ENCODE measurements around the gene OR2G3.

OR2G3 gene

GRCh38 chr1:247613405-247613804, 8.0 kb downstream of the OR2G3 start:
- TF ChIP-seq FOXP2 (optimal IDR thresholded peaks at IDR 0.05; ENCODE audit: borderline replicate concordance, extremely low read depth, extremely low read length, insufficient read depth) (no peak), POLR2AphosphoS5 (IDR thresholded peaks at IDR 0.05; ENCODE audit: low read depth, low read length) (no peak), TAF1 (IDR thresholded peaks at IDR 0.05; ENCODE audit: borderline replicate concordance, insufficient read depth, low read length) (no peak), REST (IDR thresholded peaks at IDR 0.05; ENCODE audit: insufficient read depth in 1 of 2, low read depth in 2 of 2, low read length in 2 of 2) (no peak), SIN3A (IDR thresholded peaks at IDR 0.05; ENCODE audit: borderline replicate concordance, insufficient read depth, low read length) (no peak)

- no peak for TF ChIP-seq REST (IDR thresholded peaks at IDR 0.05; ENCODE audit: insufficient read depth in 1 of 2, low read depth in 2 of 2, low read length in 2 of 2)
- no peak for TF ChIP-seq FOXP2 (optimal IDR thresholded peaks at IDR 0.05; ENCODE audit: borderline replicate concordance, extremely low read depth, extremely low read length, insufficient read depth)
- no peak for TF ChIP-seq SIN3A (IDR thresholded peaks at IDR 0.05; ENCODE audit: borderline replicate concordance, insufficient read depth, low read length)
- no peak for TF ChIP-seq POLR2AphosphoS5 (IDR thresholded peaks at IDR 0.05; ENCODE audit: low read depth, low read length)
- no peak for TF ChIP-seq TAF1 (IDR thresholded peaks at IDR 0.05; ENCODE audit: borderline replicate concordance, insufficient read depth, low read length)
Measured at GRCh38 chr1:247614625-247615024, 9.2 kb downstream of the OR2G3 start.

GRCh38 chr1:247627951-247628350, 22.6 kb downstream of the OR2G3 start:
- TF ChIP-seq REST (IDR thresholded peaks at IDR 0.05; ENCODE audit: insufficient read depth in 1 of 2, low read depth in 2 of 2, low read length in 2 of 2): no peak
- no peak for TF ChIP-seq TAF1 (IDR thresholded peaks at IDR 0.05; ENCODE audit: borderline replicate concordance, insufficient read depth, low read length)
- TF ChIP-seq SIN3A (IDR thresholded peaks at IDR 0.05; ENCODE audit: borderline replicate concordance, insufficient read depth, low read length): no peak
- TF ChIP-seq FOXP2 (optimal IDR thresholded peaks at IDR 0.05; ENCODE audit: borderline replicate concordance, extremely low read depth, extremely low read length, insufficient read depth): no peak
- no peak for TF ChIP-seq POLR2AphosphoS5 (IDR thresholded peaks at IDR 0.05; ENCODE audit: low read depth, low read length)

GRCh38 chr1:247638011-247638410, 32.6 kb downstream of the OR2G3 start:
- no peak for TF ChIP-seq FOXP2 (optimal IDR thresholded peaks at IDR 0.05; ENCODE audit: borderline replicate concordance, extremely low read depth, extremely low read length, insufficient read depth)
- TF ChIP-seq REST (IDR thresholded peaks at IDR 0.05; ENCODE audit: insufficient read depth in 1 of 2, low read depth in 2 of 2, low read length in 2 of 2): no peak
- TF ChIP-seq TAF1 (IDR thresholded peaks at IDR 0.05; ENCODE audit: borderline replicate concordance, insufficient read depth, low read length): no peak
- no peak for TF ChIP-seq POLR2AphosphoS5 (IDR thresholded peaks at IDR 0.05; ENCODE audit: low read depth, low read length)
- no peak for TF ChIP-seq SIN3A (IDR thresholded peaks at IDR 0.05; ENCODE audit: borderline replicate concordance, insufficient read depth, low read length)

- TF ChIP-seq FOXP2 (optimal IDR thresholded peaks at IDR 0.05; ENCODE audit: borderline replicate concordance, extremely low read depth, extremely low read length, insufficient read depth) (no peak), POLR2AphosphoS5 (IDR thresholded peaks at IDR 0.05; ENCODE audit: low read depth, low read length) (no peak), SIN3A (IDR thresholded peaks at IDR 0.05; ENCODE audit: borderline replicate concordance, insufficient read depth, low read length) (no peak), TAF1 (IDR thresholded peaks at IDR 0.05; ENCODE audit: borderline replicate concordance, insufficient read depth, low read length) (no peak), REST (IDR thresholded peaks at IDR 0.05; ENCODE audit: insufficient read depth in 1 of 2, low read depth in 2 of 2, low read length in 2 of 2) (no peak)
Measured at GRCh38 chr1:247638781-247639180, 33.4 kb downstream of the OR2G3 start.
